Activated CD4-positive, alpha-beta T cell treated with anti-CD3 and anti-CD28 coated beads for 48 hours (primary cell): ENCODE measurements around the gene USHBP1.

Experiments
- DNase-seq: peaks from one replicate; pipeline ENCODE4 v3.0.0-alpha.2; 2020

The USHBP1 gene

GRCh38 chr19:17236811-17237543 is 27.6 kb downstream of the USHBP1 start:
- DNase-seq = no peak

GRCh38 chr19:17235971-17236777 is 28.4 kb downstream of the USHBP1 start:
- DNase-seq = no peak

GRCh38 chr19:17235300-17235970 is 29.1 kb downstream of the USHBP1 start:
- peak; percentile 78 for DNase-seq

- DNase-seq = peak; percentile 80
These were observed 29.6 kb downstream of the USHBP1 start for GRCh38 chr19:17234911-17235299.

- no peak for DNase-seq
These were observed 32.3 kb downstream of the USHBP1 start for GRCh38 chr19:17232258-17232657.

GRCh38 chr19:17229890-17230289 is 34.7 kb downstream of the USHBP1 start:
- no peak for DNase-seq

- DNase-seq = no peak
These were observed 36.7 kb downstream of the USHBP1 start for GRCh38 chr19:17227798-17228367.

- DNase-seq = peak; percentile 99
These were observed 38.3 kb downstream of the USHBP1 start, which contains the start of gene OCEL1 for GRCh38 chr19:17226002-17226933. Gene OCEL1, plus strand, starts transcription at chr19:17226226. Its CDS starts 22 bp downstream, at chr19:17226248.

GRCh38 chr19:17225053-17225452 is 39.5 kb downstream of the USHBP1 start:
- no peak for DNase-seq

GRCh38 chr19:17220207-17220758 is 44.3 kb downstream of the USHBP1 start:
- DNase-seq = peak; percentile 34

- DNase-seq = no peak
These were observed 45.3 kb downstream of the USHBP1 start for GRCh38 chr19:17219286-17219685.

GRCh38 chr19:17216058-17216670 is 48.4 kb downstream of the USHBP1 start:
- DNase-seq = no peak

- DNase-seq = peak; percentile 90
These were observed 49.2 kb downstream of the USHBP1 start, which contains the start of gene USE1 for GRCh38 chr19:17215127-17215971. Gene USE1, plus strand, starts transcription at chr19:17215357. Its CDS starts 49 bp downstream, at chr19:17215406.

- DNase-seq = no peak
These were observed 49.9 kb downstream of the USHBP1 start for GRCh38 chr19:17214508-17215126.

GRCh38 chr19:17213334-17213733 is 51.2 kb downstream of the USHBP1 start:
- no peak for DNase-seq

- DNase-seq = no peak
These were observed 52.7 kb downstream of the USHBP1 start for GRCh38 chr19:17211547-17212446.

GRCh38 chr19:17210296-17210695 is 54.2 kb downstream of the USHBP1 start:
- DNase-seq = no peak
